HEK293 (cell line): ENCODE results near the gene KCNAB2.
A peak's percentile ranks its signal among the peaks of the same experiment; 100 is the strongest.

ENCODE experiments used
- CTCF ChIA-PET: fragments of 350-600 bp; formaldehyde crosslinking; extraction: SDS; loops from one replicate; lab custom pipeline; 2021; ENCODE audit warnings: antibody characterized with exemption; lab: Yijun Ruan, JAX
- POLR2A ChIA-PET: fragments of 300-600 bp; formaldehyde crosslinking; extraction: SDS; loops from one replicate; lab custom pipeline; 2020; ENCODE audit warnings: antibody characterized with exemption, inconsistent platforms; lab: Yijun Ruan, JAX
- H3K27ac ChIP-seq: fragments of 200-500 bp; sonication (Bioruptor generic); 2 replicates; pipeline ENCODE4 v1.5.1; 2014; ENCODE audit warnings: low read depth, low read length, control low read depth, inconsistent platforms; ENCODE audit errors: extremely low read depth
- H3K36me3 ChIP-seq, 2 experiments: fragments of 200-500 bp in 1 of 2; sonication (Bioruptor generic) in 1 of 2; 1 replicate in 1 of 2; 2 replicates in 1 of 2; pipeline ENCODE4 v1.5.1; 2014 to 2017; ENCODE audit warnings: inconsistent platforms in 2 of 2, low read length in 2 of 2; ENCODE audit not compliant: control insufficient read depth in 2 of 2, insufficient read depth in 1 of 2
- H3K4me1 ChIP-seq: fragments of 200-500 bp; sonication (Bioruptor generic); 2 replicates; pipeline ENCODE4 v1.5.1; 2014; ENCODE audit warnings: mild to moderate bottlenecking, low read length, inconsistent platforms; ENCODE audit not compliant: control insufficient read depth, insufficient read depth
- H3K4me3 ChIP-seq: 2 replicates; pipeline ENCODE4 v1.5.1; 2011; ENCODE audit warnings: low read depth, mild to moderate bottlenecking, control low read depth, low read length, moderate library complexity
- H3K9me3 ChIP-seq: fragments of 200-500 bp; sonication (Bioruptor generic); 2 replicates; pipeline ENCODE4 v1.5.1; 2014; ENCODE audit warnings: low read depth, low read length, inconsistent platforms; ENCODE audit not compliant: control insufficient read depth, insufficient read depth
- GFI1B ChIP-seq: fragments of 450-650 bp; formaldehyde crosslinking; IDR thresholded peaks from 2 replicates; pipeline ENCODE4 v1.5.1; 2016; ENCODE audit warnings: missing biosample characterization, missing genetic modification characterization
- HOXC10 ChIP-seq: sonication (generic); formaldehyde crosslinking; IDR thresholded peaks from 2 replicates; pipeline ENCODE4 v1.8.1; 2023; ENCODE audit warnings: mild to moderate bottlenecking, missing genetic modification reagents
- HOXD13 ChIP-seq: sonication (generic); formaldehyde crosslinking; IDR thresholded peaks from 2 replicates; pipeline ENCODE4 v1.8.0; 2022; ENCODE audit warnings: missing genetic modification reagents, borderline replicate concordance
- KLF9 ChIP-seq: fragments of 450-650 bp; formaldehyde crosslinking; IDR thresholded peaks from 2 replicates; pipeline ENCODE4 v1.5.1; 2016; ENCODE audit warnings: missing biosample characterization, missing genetic modification characterization, low read depth
- MZF1 ChIP-seq: fragments of 450-650 bp; formaldehyde crosslinking; IDR thresholded peaks from 2 replicates; pipeline ENCODE4 v1.5.1; 2017; ENCODE audit warnings: missing biosample characterization, missing genetic modification characterization, borderline replicate concordance
- RBAK ChIP-seq: fragments of 450-650 bp; formaldehyde crosslinking; IDR thresholded peaks from 2 replicates; pipeline ENCODE4 v1.5.1; 2016; ENCODE audit warnings: missing biosample characterization, missing genetic modification characterization
- SCRT1 ChIP-seq: fragments of 450-650 bp; formaldehyde crosslinking; IDR thresholded peaks from 2 replicates; pipeline ENCODE4 v1.5.1; 2016; ENCODE audit warnings: missing biosample characterization, missing genetic modification characterization, borderline replicate concordance
- ZBTB1 ChIP-seq: fragments of 450-650 bp; formaldehyde crosslinking; IDR thresholded peaks from 2 replicates; pipeline ENCODE4 v1.5.1; 2016; ENCODE audit warnings: missing biosample characterization, missing genetic modification characterization
- ZNF114 ChIP-seq: fragments of 450-650 bp; formaldehyde crosslinking; IDR thresholded peaks from 2 replicates; pipeline ENCODE4 v1.5.0; 2017; ENCODE audit warnings: missing biosample characterization, missing genetic modification characterization
- ZNF140 ChIP-seq: fragments of 450-650 bp; formaldehyde crosslinking; IDR thresholded peaks from 2 replicates; pipeline ENCODE4 v1.5.1; 2016; ENCODE audit warnings: missing biosample characterization, missing genetic modification characterization
- ZNF366 ChIP-seq: fragments of 450-650 bp; formaldehyde crosslinking; conservative IDR thresholded peaks from 2 replicates; pipeline ENCODE4 v1.5.1; 2016; ENCODE audit warnings: missing biosample characterization, missing genetic modification characterization
- ZNF391 ChIP-seq: fragments of 450-650 bp; formaldehyde crosslinking; IDR thresholded peaks from 2 replicates; pipeline ENCODE4 v1.5.1; 2016; ENCODE audit warnings: low read depth, missing biosample characterization, missing genetic modification characterization, borderline replicate concordance
- ZNF585B ChIP-seq: fragments of 450-650 bp; formaldehyde crosslinking; IDR thresholded peaks from 2 replicates; pipeline ENCODE4 v1.5.1; 2016; ENCODE audit warnings: missing biosample characterization, missing genetic modification characterization
- ZNF654 ChIP-seq: fragments of 450-650 bp; formaldehyde crosslinking; IDR thresholded peaks from 2 replicates; pipeline ENCODE4 v1.5.1; 2016; ENCODE audit warnings: low read depth, missing biosample characterization, missing genetic modification characterization
- ZNF658 ChIP-seq: fragments of 450-650 bp; formaldehyde crosslinking; IDR thresholded peaks from 2 replicates; pipeline ENCODE4; 2016; ENCODE audit warnings: missing biosample characterization, missing genetic modification characterization
- ZNF777 ChIP-seq: fragments of 450-650 bp; formaldehyde crosslinking; IDR thresholded peaks from 2 replicates; pipeline ENCODE4 v1.5.1; 2017; ENCODE audit warnings: missing biosample characterization, missing genetic modification characterization, borderline replicate concordance
- ZNF791 ChIP-seq: fragments of 450-650 bp; formaldehyde crosslinking; IDR thresholded peaks from 2 replicates; pipeline ENCODE4 v1.5.1; 2016; ENCODE audit warnings: missing biosample characterization, missing genetic modification characterization
- TF ChIP-seq, protein P1 (sequence below): fragments of 450-650 bp; formaldehyde crosslinking; IDR thresholded peaks from 2 replicates; pipeline ENCODE4 v1.5.1; 2016; ENCODE audit warnings: missing biosample characterization, missing genetic modification characterization
- TF ChIP-seq, protein P2 (sequence below): fragments of 450-650 bp; formaldehyde crosslinking; IDR thresholded peaks from 2 replicates; pipeline ENCODE4 v1.5.1; 2017; ENCODE audit warnings: missing biosample characterization, missing genetic modification characterization
- TF ChIP-seq, protein P3 (sequence below): fragments of 450-650 bp; formaldehyde crosslinking; IDR thresholded peaks from 2 replicates; pipeline ENCODE4 v1.5.1; 2016; ENCODE audit warnings: missing biosample characterization, missing genetic modification characterization
- TF ChIP-seq, protein P4 (sequence below): fragments of 450-650 bp; IDR thresholded peaks from 2 replicates; pipeline ENCODE4 v1.5.1; 2018; ENCODE audit warnings: missing biosample characterization, mild to moderate bottlenecking, missing genetic modification characterization
- TF ChIP-seq, protein P5 (sequence below): fragments of 450-650 bp; formaldehyde crosslinking; IDR thresholded peaks from 2 replicates; pipeline ENCODE4 v1.5.1; 2017; ENCODE audit warnings: missing biosample characterization, missing genetic modification characterization
- TF ChIP-seq, protein P6 (sequence below): fragments of 450-650 bp; formaldehyde crosslinking; IDR thresholded peaks from 2 replicates; pipeline ENCODE4 v1.5.1; 2017; ENCODE audit warnings: missing biosample characterization, missing genetic modification characterization

KCNAB2 gene

DNA sequence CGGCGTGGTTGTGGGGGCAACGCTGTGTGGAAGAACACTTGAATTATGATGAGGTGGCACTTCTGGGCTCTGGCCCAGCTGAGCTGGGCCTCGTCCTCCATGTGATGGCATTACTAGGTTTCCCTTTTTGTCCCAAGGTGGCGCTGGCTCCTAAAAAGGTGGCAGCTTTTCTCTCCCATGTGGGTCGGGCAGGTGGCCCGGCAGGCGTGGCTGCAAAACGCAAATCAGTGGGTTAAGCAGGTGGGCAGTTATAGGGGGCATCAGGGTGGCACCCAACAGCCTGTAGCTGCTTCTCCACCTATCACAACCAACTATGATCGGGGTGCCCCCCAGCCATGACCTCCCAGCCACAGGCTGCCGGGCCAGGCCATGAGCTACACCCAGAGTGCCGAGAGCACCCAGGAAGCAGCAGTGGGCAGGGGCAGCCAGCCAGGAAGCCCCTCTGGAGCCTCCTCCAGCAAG, 59.6 kb downstream of the KCNAB2 start (continued):
- TF ChIP-seq, protein P1, sequence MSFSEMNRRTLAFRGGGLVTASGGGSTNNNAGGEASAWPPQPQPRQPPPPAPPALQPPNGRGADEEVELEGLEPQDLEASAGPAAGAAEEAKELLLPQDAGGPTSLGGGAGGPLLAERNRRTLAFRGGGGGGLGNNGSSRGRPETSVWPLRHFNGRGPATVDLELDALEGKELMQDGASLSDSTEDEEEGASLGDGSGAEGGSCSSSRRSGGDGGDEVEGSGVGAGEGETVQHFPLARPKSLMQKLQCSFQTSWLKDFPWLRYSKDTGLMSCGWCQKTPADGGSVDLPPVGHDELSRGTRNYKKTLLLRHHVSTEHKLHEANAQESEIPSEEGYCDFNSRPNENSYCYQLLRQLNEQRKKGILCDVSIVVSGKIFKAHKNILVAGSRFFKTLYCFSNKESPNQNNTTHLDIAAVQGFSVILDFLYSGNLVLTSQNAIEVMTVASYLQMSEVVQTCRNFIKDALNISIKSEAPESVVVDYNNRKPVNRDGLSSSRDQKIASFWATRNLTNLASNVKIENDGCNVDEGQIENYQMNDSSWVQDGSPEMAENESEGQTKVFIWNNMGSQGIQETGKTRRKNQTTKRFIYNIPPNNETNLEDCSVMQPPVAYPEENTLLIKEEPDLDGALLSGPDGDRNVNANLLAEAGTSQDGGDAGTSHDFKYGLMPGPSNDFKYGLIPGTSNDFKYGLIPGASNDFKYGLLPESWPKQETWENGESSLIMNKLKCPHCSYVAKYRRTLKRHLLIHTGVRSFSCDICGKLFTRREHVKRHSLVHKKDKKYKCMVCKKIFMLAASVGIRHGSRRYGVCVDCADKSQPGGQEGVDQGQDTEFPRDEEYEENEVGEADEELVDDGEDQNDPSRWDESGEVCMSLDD (tag by site-specific recombination), result no peak
- no peak for TF ChIP-seq ZBTB1 (tag by site-specific recombination)
- TF ChIP-seq ZNF791 (tag by site-specific recombination), result no peak
- TF ChIP-seq ZNF585B (tag by site-specific recombination), result no peak
- no peak for TF ChIP-seq ZNF654
- no peak for TF ChIP-seq HOXD13 (CRISPR knock-in tag)
- no peak for TF ChIP-seq KLF9 (tag by site-specific recombination)
- TF ChIP-seq HOXC10 (CRISPR knock-in tag), result no peak
- no peak for TF ChIP-seq ZNF114 (tag by site-specific recombination)
- TF ChIP-seq, protein P2, sequence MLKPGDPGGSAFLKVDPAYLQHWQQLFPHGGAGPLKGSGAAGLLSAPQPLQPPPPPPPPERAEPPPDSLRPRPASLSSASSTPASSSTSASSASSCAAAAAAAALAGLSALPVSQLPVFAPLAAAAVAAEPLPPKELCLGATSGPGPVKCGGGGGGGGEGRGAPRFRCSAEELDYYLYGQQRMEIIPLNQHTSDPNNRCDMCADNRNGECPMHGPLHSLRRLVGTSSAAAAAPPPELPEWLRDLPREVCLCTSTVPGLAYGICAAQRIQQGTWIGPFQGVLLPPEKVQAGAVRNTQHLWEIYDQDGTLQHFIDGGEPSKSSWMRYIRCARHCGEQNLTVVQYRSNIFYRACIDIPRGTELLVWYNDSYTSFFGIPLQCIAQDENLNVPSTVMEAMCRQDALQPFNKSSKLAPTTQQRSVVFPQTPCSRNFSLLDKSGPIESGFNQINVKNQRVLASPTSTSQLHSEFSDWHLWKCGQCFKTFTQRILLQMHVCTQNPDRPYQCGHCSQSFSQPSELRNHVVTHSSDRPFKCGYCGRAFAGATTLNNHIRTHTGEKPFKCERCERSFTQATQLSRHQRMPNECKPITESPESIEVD, result no peak
- no peak for TF ChIP-seq ZNF391 (tag by site-specific recombination)
- TF ChIP-seq GFI1B (tag by site-specific recombination), result no peak
- TF ChIP-seq ZNF658 (tag by site-specific recombination), result no peak

DNA sequence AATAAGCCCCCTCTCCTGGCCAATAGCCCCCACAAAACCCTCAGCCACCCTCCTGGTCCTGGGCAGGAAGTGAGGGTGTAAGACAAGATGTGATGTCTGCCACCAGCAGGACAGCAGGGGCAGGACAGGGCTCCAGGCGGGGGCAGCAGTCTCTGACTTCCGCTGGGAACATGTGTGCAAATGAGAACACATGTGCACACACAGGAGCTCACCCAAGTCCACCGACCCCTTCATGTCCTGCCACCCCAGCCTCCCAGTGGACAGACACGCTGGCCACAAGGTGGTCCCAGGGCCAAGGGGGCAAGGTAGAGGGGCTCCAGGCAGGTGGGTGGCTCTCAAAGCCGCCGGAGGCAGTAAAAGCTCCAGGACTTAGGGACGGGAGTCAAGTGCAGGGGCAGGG, 60.1 kb downstream of the KCNAB2 start:
- ChIA-PET POLR2A (interaction anchor here (0.5 kb wide), 1 partner anchor 50 kb away, joined by 3 read pairs; no protein-coding TSS in a partner anchor), CTCF (interaction anchor here (0.6 to 1.2 kb wide), 4 partner anchors 11 to 583 kb away, joined by 4 read pairs; no protein-coding TSS in a partner anchor)
- no peaks in the 10 kb centered on the region for H3K9me3 ChIP-seq
- no peak overlapping the region for H3K4me3 ChIP-seq
- no peaks in the 10 kb centered on the region for H3K36me3 ChIP-seq
- H3K4me1 ChIP-seq, result no peaks in the 10 kb centered on the region
- TF ChIP-seq RBAK (tag by site-specific recombination), result no peak
- TF ChIP-seq, protein P3, sequence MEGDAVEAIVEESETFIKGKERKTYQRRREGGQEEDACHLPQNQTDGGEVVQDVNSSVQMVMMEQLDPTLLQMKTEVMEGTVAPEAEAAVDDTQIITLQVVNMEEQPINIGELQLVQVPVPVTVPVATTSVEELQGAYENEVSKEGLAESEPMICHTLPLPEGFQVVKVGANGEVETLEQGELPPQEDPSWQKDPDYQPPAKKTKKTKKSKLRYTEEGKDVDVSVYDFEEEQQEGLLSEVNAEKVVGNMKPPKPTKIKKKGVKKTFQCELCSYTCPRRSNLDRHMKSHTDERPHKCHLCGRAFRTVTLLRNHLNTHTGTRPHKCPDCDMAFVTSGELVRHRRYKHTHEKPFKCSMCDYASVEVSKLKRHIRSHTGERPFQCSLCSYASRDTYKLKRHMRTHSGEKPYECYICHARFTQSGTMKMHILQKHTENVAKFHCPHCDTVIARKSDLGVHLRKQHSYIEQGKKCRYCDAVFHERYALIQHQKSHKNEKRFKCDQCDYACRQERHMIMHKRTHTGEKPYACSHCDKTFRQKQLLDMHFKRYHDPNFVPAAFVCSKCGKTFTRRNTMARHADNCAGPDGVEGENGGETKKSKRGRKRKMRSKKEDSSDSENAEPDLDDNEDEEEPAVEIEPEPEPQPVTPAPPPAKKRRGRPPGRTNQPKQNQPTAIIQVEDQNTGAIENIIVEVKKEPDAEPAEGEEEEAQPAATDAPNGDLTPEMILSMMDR (tag by site-specific recombination), result 0 out of 2 replicates have a peak, but pooled peaks have one; percentile 26
- no peak overlapping the region for H3K27ac ChIP-seq

DNA sequence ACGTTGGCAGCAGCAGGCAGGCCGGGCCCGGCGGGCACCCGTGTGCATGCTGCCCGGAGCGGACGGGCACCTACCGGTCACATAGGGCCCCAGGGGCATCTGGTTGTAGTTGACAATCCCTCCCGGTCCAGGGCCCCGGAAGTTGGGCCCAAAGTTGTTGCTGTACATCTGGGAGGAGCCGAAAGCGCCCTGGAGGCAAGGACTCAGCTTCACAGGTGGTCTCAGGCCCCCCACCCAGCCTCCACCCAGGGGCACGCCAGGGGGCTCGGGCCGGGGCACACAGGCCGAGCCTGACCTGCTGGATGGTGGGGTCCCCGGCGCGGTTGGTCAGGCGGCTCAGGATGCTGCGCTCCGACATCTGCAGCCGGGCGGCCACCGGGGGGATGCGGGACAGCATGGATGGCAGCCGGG, 60.6 kb downstream of the KCNAB2 start:
- H3K9me3 ChIP-seq, result no peaks in the 10 kb centered on the region
- TF ChIP-seq, protein P4, sequence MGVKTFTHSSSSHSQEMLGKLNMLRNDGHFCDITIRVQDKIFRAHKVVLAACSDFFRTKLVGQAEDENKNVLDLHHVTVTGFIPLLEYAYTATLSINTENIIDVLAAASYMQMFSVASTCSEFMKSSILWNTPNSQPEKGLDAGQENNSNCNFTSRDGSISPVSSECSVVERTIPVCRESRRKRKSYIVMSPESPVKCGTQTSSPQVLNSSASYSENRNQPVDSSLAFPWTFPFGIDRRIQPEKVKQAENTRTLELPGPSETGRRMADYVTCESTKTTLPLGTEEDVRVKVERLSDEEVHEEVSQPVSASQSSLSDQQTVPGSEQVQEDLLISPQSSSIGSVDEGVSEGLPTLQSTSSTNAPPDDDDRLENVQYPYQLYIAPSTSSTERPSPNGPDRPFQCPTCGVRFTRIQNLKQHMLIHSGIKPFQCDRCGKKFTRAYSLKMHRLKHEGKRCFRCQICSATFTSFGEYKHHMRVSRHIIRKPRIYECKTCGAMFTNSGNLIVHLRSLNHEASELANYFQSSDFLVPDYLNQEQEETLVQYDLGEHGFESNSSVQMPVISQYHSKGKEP (tag by site-specific recombination), result no peak
- TF ChIP-seq, protein P5, sequence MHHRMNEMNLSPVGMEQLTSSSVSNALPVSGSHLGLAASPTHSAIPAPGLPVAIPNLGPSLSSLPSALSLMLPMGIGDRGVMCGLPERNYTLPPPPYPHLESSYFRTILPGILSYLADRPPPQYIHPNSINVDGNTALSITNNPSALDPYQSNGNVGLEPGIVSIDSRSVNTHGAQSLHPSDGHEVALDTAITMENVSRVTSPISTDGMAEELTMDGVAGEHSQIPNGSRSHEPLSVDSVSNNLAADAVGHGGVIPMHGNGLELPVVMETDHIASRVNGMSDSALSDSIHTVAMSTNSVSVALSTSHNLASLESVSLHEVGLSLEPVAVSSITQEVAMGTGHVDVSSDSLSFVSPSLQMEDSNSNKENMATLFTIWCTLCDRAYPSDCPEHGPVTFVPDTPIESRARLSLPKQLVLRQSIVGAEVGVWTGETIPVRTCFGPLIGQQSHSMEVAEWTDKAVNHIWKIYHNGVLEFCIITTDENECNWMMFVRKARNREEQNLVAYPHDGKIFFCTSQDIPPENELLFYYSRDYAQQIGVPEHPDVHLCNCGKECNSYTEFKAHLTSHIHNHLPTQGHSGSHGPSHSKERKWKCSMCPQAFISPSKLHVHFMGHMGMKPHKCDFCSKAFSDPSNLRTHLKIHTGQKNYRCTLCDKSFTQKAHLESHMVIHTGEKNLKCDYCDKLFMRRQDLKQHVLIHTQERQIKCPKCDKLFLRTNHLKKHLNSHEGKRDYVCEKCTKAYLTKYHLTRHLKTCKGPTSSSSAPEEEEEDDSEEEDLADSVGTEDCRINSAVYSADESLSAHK (tag by site-specific recombination), result no peak
- TF ChIP-seq ZNF366 (tag by site-specific recombination) (no peak), SCRT1 (tag by site-specific recombination) (no peak), MZF1 (tag by site-specific recombination) (no peak), ZNF777 (tag by site-specific recombination) (no peak), ZNF140 (tag by site-specific recombination) (no peak)
- TF ChIP-seq, protein P6, sequence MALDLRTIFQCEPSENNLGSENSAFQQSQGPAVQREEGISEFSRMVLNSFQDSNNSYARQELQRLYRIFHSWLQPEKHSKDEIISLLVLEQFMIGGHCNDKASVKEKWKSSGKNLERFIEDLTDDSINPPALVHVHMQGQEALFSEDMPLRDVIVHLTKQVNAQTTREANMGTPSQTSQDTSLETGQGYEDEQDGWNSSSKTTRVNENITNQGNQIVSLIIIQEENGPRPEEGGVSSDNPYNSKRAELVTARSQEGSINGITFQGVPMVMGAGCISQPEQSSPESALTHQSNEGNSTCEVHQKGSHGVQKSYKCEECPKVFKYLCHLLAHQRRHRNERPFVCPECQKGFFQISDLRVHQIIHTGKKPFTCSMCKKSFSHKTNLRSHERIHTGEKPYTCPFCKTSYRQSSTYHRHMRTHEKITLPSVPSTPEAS (tag by site-specific recombination), result no peak
- TF ChIP-seq, all 188 proteins: peak for 0
- Histone ChIP-seq H3K36me3 (no peaks in the 10 kb centered on the region), H3K4me1 (no peaks in the 10 kb centered on the region), H3K4me3 (no peak overlapping the region), H3K27ac (no peak overlapping the region)
- ChIA-PET POLR2A (no interaction called here), CTCF (interaction anchor here (0.6 to 1.2 kb wide), 4 partner anchors 11 to 584 kb away, joined by 4 read pairs; no protein-coding TSS in a partner anchor)
